ENCODE measurements around the gene TFF2. TPM values are rescaled to one million over a fixed set of nuclear protein-coding genes. Genes with fewer than 3 reads are reported as not detected.

The TFF2 gene
- total RNA-seq, 1 donor from 2014 or later = not detected

GRCh38 chr21:42320791-42321190 is 30.0 kb downstream of the TFF2 start:
- Histone ChIP-seq H3K4me3 (no peak overlapping the region), H3K27me3 (ENCODE audit: low read depth) (no peaks in the 10 kb centered on the region), H3K4me1 (peaks cover 8% of the 10 kb centered on the region), H3K36me3 (no peaks in the 10 kb centered on the region), H3K27ac (no peak overlapping the region), H3K9me3 (no peaks in the 10 kb centered on the region)
- DNase-seq (no peak), ATAC-seq (no peak)
- intact Hi-C loops (cut with DNase I) = no loop called here
- no peak for TF ChIP-seq CTCF (IDR thresholded peaks at IDR 0.05)

- intact Hi-C loops (cut with DNase I) = no loop called here
- ATAC-seq = peak; percentile 42 to 63
- no peak for TF ChIP-seq CTCF (IDR thresholded peaks at IDR 0.05)
- no peaks in the 10 kb centered on the region for H3K9me3 ChIP-seq
- H3K27me3 ChIP-seq (ENCODE audit: low read depth) = no peaks in the 10 kb centered on the region
- no peak overlapping the region for H3K4me3 ChIP-seq
- H3K4me1 ChIP-seq = peaks cover 8% of the 10 kb centered on the region
- no peak for DNase-seq
- H3K36me3 ChIP-seq = no peaks in the 10 kb centered on the region
- no peak overlapping the region for H3K27ac ChIP-seq
These were observed 30.8 kb downstream of the TFF2 start for GRCh38 chr21:42319851-42320572.

- DNase-seq (no peak), ATAC-seq (peak; percentile 65 to 68)
- H3K9me3 ChIP-seq = no peaks in the 10 kb centered on the region
- H3K36me3 ChIP-seq = no peaks in the 10 kb centered on the region
- H3K27me3 ChIP-seq (ENCODE audit: low read depth) = no peaks in the 10 kb centered on the region
- peaks cover 8% of the 10 kb centered on the region for H3K4me1 ChIP-seq
- H3K4me3 ChIP-seq = no peak overlapping the region
- intact Hi-C loops (cut with DNase I) = no loop called here
- TF ChIP-seq CTCF (IDR thresholded peaks at IDR 0.05) = no peak
- H3K27ac ChIP-seq = no peak overlapping the region
These were observed 31.4 kb downstream of the TFF2 start for GRCh38 chr21:42319376-42319775.

GRCh38 chr21:42317826-42318746 is 32.7 kb downstream of the TFF2 start:
- ATAC-seq (no peak), DNase-seq (no peak)
- H3K27me3 ChIP-seq (ENCODE audit: low read depth) = no peaks in the 10 kb centered on the region
- peaks cover 14% of the 10 kb centered on the region for H3K4me1 ChIP-seq
- no peaks in the 10 kb centered on the region for H3K9me3 ChIP-seq
- intact Hi-C loops (cut with DNase I) = no loop called here
- no peak for TF ChIP-seq CTCF (IDR thresholded peaks at IDR 0.05)
- no peak overlapping the region for H3K4me3 ChIP-seq
- no peak overlapping the region for H3K27ac ChIP-seq
- H3K36me3 ChIP-seq = no peaks in the 10 kb centered on the region

GRCh38 chr21:42317341-42317741 is 33.5 kb downstream of the TFF2 start:
- H3K4me3 ChIP-seq = no peak overlapping the region
- H3K9me3 ChIP-seq = no peaks in the 10 kb centered on the region
- no peaks in the 10 kb centered on the region for H3K36me3 ChIP-seq
- no peak for TF ChIP-seq CTCF (IDR thresholded peaks at IDR 0.05)
- no peak for DNase-seq
- intact Hi-C loops (cut with DNase I) = no loop called here
- H3K4me1 ChIP-seq = peaks cover 18% of the 10 kb centered on the region
- H3K27ac ChIP-seq = no peak overlapping the region
- no peak for ATAC-seq
- H3K27me3 ChIP-seq (ENCODE audit: low read depth) = no peaks in the 10 kb centered on the region

Measured in lower lobe of right lung (tissue), 2 donors.